Measurements from ENCODE around the gene USP10. TPM values are rescaled to one million over a fixed set of nuclear protein-coding genes. Genes with fewer than 3 reads are reported as not detected.
A peak's percentile ranks its signal among the peaks of the same experiment; 100 is the strongest.

Gene USP10
- total RNA-seq, 1 donor from 2014 or later: 107 TPM

DNA sequence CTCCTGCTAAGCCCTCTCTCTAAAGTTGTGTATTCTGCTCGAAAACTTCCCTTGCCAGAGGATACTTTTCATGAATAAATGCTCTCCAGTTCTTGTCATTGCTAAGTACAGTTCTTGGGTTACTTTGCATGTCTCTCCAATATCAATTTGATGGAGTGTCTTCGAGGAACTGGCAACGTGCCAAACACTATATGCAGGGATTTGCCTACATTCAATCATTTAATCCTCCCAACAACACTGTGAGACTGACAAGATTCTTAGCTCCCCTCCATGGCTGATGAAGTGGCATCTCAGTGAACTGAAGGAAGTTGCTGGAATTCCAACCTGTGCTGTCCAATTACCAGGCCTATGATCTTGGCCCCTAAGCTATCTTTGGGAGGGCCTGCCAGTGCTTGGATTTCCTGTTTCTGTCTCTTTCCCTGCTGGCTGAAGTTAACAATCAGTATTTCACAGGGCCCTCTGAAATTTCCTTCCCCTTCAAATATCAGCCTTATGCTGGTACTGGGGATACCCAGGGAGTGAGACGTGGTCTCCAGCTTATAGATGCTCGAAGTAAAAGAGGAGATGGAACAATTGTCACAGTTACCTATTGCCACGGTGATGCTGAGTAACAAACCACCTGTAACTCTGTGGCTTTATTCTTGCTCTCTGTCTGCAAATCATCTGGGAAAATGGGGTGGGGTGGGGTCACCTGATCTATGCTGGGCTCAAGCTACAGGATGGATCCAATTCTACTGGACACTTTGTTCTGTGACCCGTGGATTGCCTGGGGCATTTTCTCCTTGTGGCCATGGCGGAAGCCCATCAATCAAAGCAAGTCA lies 100.6 kb downstream of the USP10 start:
- no peaks in the 10 kb centered on the region for H3K27me3 Mint-ChIP-seq (ENCODE audit: low read depth, unreplicated experiment)
- Histone ChIP-seq H4K20me1 (ENCODE audit: insufficient read depth, low read length) (no peaks in the 10 kb centered on the region), H3K9me3 (ENCODE audit: insufficient read depth, low read depth, low read length) (no peaks in the 10 kb centered on the region), H3K4me2 (ENCODE audit: low read length) (no peak overlapping the region), H3K9ac (ENCODE audit: low read length) (no peak overlapping the region), H3K4me1 (ENCODE audit: insufficient read depth, low read length) (peaks cover 4% of the 10 kb centered on the region), H3K27me3 (ENCODE audit: insufficient read depth, low read length) (no peaks in the 10 kb centered on the region), H3K27ac (ENCODE audit: low read depth, low read length) (no peak overlapping the region), H2AFZ (ENCODE audit: low read depth, low read length) (no peak overlapping the region), H3K79me2 (ENCODE audit: insufficient read depth, low read length) (no peaks in the 10 kb centered on the region), H3K4me3 (ENCODE audit: insufficient read depth, low read depth, low read length) (no peak overlapping the region), H3K36me3 (ENCODE audit: insufficient read depth, low read length) (no peaks in the 10 kb centered on the region)
- TF ChIP-seq, protein P1, sequence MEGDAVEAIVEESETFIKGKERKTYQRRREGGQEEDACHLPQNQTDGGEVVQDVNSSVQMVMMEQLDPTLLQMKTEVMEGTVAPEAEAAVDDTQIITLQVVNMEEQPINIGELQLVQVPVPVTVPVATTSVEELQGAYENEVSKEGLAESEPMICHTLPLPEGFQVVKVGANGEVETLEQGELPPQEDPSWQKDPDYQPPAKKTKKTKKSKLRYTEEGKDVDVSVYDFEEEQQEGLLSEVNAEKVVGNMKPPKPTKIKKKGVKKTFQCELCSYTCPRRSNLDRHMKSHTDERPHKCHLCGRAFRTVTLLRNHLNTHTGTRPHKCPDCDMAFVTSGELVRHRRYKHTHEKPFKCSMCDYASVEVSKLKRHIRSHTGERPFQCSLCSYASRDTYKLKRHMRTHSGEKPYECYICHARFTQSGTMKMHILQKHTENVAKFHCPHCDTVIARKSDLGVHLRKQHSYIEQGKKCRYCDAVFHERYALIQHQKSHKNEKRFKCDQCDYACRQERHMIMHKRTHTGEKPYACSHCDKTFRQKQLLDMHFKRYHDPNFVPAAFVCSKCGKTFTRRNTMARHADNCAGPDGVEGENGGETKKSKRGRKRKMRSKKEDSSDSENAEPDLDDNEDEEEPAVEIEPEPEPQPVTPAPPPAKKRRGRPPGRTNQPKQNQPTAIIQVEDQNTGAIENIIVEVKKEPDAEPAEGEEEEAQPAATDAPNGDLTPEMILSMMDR (IDR thresholded peaks at IDR 0.05; ENCODE audit: insufficient read depth, low read depth, low read length): no peak
- no peak for TF ChIP-seq EZH2 (IDR thresholded peaks at IDR 0.05; ENCODE audit: insufficient read depth, low read length)
- peaks cover 5% of the 10 kb centered on the region for H3K9me3 Mint-ChIP-seq (ENCODE audit: unreplicated experiment)
- no peak overlapping the region for H3K4me3 Mint-ChIP-seq (ENCODE audit: unreplicated experiment)
- peaks cover 1% of the 10 kb centered on the region for H3K4me1 Mint-ChIP-seq (ENCODE audit: low read depth, unreplicated experiment)
- DNase-seq (ENCODE audit: low read depth) (no peak), FAIRE-seq (no peak)
- H3K27ac Mint-ChIP-seq (ENCODE audit: unreplicated experiment): no peak overlapping the region
- no peaks in the 10 kb centered on the region for H3K36me3 Mint-ChIP-seq (ENCODE audit: low read depth, unreplicated experiment)

GRCh38 chr16:84803146-84803545 lies 103.3 kb downstream of the USP10 start:
- Histone ChIP-seq H3K4me3 (ENCODE audit: insufficient read depth, low read depth, low read length) (no peak overlapping the region), H3K4me1 (ENCODE audit: insufficient read depth, low read length) (peaks cover 17% of the 10 kb centered on the region), H3K79me2 (ENCODE audit: insufficient read depth, low read length) (no peaks in the 10 kb centered on the region), H4K20me1 (ENCODE audit: insufficient read depth, low read length) (no peaks in the 10 kb centered on the region), H3K4me2 (ENCODE audit: low read length) (no peak overlapping the region), H3K9me3 (ENCODE audit: insufficient read depth, low read depth, low read length) (no peaks in the 10 kb centered on the region), H2AFZ (ENCODE audit: low read depth, low read length) (no peak overlapping the region), H3K27me3 (ENCODE audit: insufficient read depth, low read length) (no peaks in the 10 kb centered on the region), H3K36me3 (ENCODE audit: insufficient read depth, low read length) (no peaks in the 10 kb centered on the region), H3K9ac (ENCODE audit: low read length) (no peak overlapping the region), H3K27ac (ENCODE audit: low read depth, low read length) (no peak overlapping the region)
- FAIRE-seq (no peak), DNase-seq (ENCODE audit: low read depth) (no peak)
- Mint-ChIP-seq H3K27ac (ENCODE audit: unreplicated experiment) (peak overlapping the region; percentile 18), H3K4me3 (ENCODE audit: unreplicated experiment) (no peak overlapping the region), H3K27me3 (ENCODE audit: low read depth, unreplicated experiment) (no peaks in the 10 kb centered on the region), H3K9me3 (ENCODE audit: unreplicated experiment) (peaks cover 5% of the 10 kb centered on the region), H3K4me1 (ENCODE audit: low read depth, unreplicated experiment) (peaks cover 6% of the 10 kb centered on the region), H3K36me3 (ENCODE audit: low read depth, unreplicated experiment) (no peaks in the 10 kb centered on the region)
- TF ChIP-seq, protein P1 (IDR thresholded peaks at IDR 0.05; ENCODE audit: insufficient read depth, low read depth, low read length): no peak
- no peak for TF ChIP-seq EZH2 (IDR thresholded peaks at IDR 0.05; ENCODE audit: insufficient read depth, low read length)

DNA sequence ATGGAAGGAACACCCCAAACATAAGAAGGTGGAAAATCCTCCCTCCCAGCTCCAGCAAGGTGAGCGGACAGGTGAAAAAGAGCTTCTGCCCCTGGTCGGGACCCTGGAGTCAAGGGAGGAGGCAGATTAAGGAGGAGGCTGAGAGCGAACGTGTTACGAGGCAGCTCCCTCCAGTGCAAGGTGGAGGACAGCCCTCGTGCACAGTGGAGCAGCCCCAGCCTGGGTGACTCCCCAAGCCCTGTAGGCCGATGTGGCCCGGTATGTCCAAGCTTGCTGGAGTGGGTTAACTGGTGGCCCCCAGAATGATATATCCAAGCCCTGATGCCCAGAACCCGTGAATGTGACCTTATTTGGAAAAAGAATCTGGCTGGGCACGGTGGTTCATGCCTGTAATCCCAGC lies 104.5 kb downstream of the USP10 start:
- H3K27ac Mint-ChIP-seq (ENCODE audit: unreplicated experiment): no peak overlapping the region
- H3K36me3 Mint-ChIP-seq (ENCODE audit: low read depth, unreplicated experiment): no peaks in the 10 kb centered on the region
- FAIRE-seq (no peak), DNase-seq (ENCODE audit: low read depth) (no peak)
- peaks cover 17% of the 10 kb centered on the region for H3K4me1 ChIP-seq (ENCODE audit: insufficient read depth, low read length)
- no peaks in the 10 kb centered on the region for H3K36me3 ChIP-seq (ENCODE audit: insufficient read depth, low read length)
- peaks cover 6% of the 10 kb centered on the region for H3K4me1 Mint-ChIP-seq (ENCODE audit: low read depth, unreplicated experiment)
- no peaks in the 10 kb centered on the region for H3K9me3 ChIP-seq (ENCODE audit: insufficient read depth, low read depth, low read length)
- no peak overlapping the region for H3K4me3 ChIP-seq (ENCODE audit: insufficient read depth, low read depth, low read length)
- no peak overlapping the region for H3K4me3 Mint-ChIP-seq (ENCODE audit: unreplicated experiment)
- no peak overlapping the region for H3K4me2 ChIP-seq (ENCODE audit: low read length)
- no peak overlapping the region for H3K27ac ChIP-seq (ENCODE audit: low read depth, low read length)
- no peaks in the 10 kb centered on the region for H4K20me1 ChIP-seq (ENCODE audit: insufficient read depth, low read length)
- H3K79me2 ChIP-seq (ENCODE audit: insufficient read depth, low read length): no peaks in the 10 kb centered on the region
- no peaks in the 10 kb centered on the region for H3K27me3 ChIP-seq (ENCODE audit: insufficient read depth, low read length)
- H3K27me3 Mint-ChIP-seq (ENCODE audit: low read depth, unreplicated experiment): no peaks in the 10 kb centered on the region
- TF ChIP-seq, protein P1 (IDR thresholded peaks at IDR 0.05; ENCODE audit: insufficient read depth, low read depth, low read length): no peak
- TF ChIP-seq EZH2 (IDR thresholded peaks at IDR 0.05; ENCODE audit: insufficient read depth, low read length): no peak
- H3K9ac ChIP-seq (ENCODE audit: low read length): no peak overlapping the region
- H3K9me3 Mint-ChIP-seq (ENCODE audit: unreplicated experiment): peaks cover 5% of the 10 kb centered on the region
- no peak overlapping the region for H2AFZ ChIP-seq (ENCODE audit: low read depth, low read length)
